ENCODE measurements around the gene TAT. TPM values are rescaled to one million over a fixed set of nuclear protein-coding genes. Genes with fewer than 3 reads are reported as not detected.

Gene TAT
- polyA plus RNA-seq (0.14 TPM in 1 of 3 replicates, not detected in the others), polyA minus RNA-seq (0.13 TPM in 1 of 3 replicates, not detected in the others)
- not detected for polyA plus RNA-seq (2011; ENCODE audit: low read depth)
- polyA plus RNA-seq (2011; cell fraction: cytosol; rRNA removed): not detected in 2 replicates
- 0.25 TPM in 1 of 2 replicates, not detected in the other for polyA plus RNA-seq (2011; cell fraction: nucleus; rRNA removed)
- not detected in 2 replicates for polyA plus RNA-seq (2012; ENCODE audit: low replicate concordance)
- polyA minus RNA-seq (2011; cell fraction: cytosol; rRNA and poly(A)+ RNA removed): not detected
- polyA minus RNA-seq (2011; cell fraction: nucleus; rRNA and poly(A)+ RNA removed): not detected in 2 replicates

DNA sequence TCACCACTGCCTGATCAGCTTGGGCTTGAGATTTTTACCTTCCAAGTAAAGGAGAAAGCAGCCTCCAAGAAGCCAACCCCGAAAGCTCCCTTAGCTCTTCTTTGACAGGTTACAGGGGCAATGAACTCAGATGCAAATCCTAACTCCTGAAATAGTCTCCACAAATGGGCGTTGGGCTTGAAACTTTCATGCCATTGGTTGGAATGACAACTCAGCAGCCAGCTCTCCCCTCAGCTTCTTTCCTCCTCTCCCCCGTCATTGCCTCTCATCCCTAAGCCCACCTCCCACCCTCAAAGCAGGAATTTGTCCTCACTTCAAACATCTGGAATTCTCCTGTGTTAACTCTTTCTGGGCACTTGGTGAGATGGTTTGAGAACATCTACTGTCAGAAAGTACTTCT, at the start of gene TAT:
TAT (minus strand) TSS at position 122 of the 400 bp plus-strand sequence. CDS start 677 bp downstream, outside the sequence.
- no peak within 1 kb of the TSS for H3K9ac ChIP-seq (ENCODE audit: control insufficient read depth, extremely low read depth, insufficient read depth, low read length)
- no peak within 1 kb of the TSS for H3K27ac ChIP-seq (ENCODE audit: control insufficient read depth, insufficient read depth, low read length)
- DNase-seq (ENCODE audit: low read depth, low spot score) (no peak), FAIRE-seq (no peak)
- H3K27me3 ChIP-seq (ENCODE audit: control insufficient read depth, extremely low read depth, insufficient read depth, low read length): no peaks in the 10 kb centered on the region
- dilution Hi-C loops (cut with MboI; ENCODE audit: extremely low pct_ligation_motif_present, low sequenced_read_pairs): no loop called here
- H3K9me3 ChIP-seq (ENCODE audit: control insufficient read depth, low read depth, low read length): no peaks in the 10 kb centered on the region
- H2AFZ ChIP-seq (ENCODE audit: control insufficient read depth, low read length): no peak within 1 kb of the TSS
- no peaks in the 10 kb centered on the region for H3K79me2 ChIP-seq (ENCODE audit: control insufficient read depth, insufficient read depth, low read length)
- H3K36me3 ChIP-seq (ENCODE audit: control insufficient read depth in 2 of 2, extremely low read depth in 1 of 2, insufficient read depth in 2 of 2, low read length in 2 of 2): no peaks in the 10 kb centered on the region
- no peaks in the 10 kb centered on the region for H3K9me1 ChIP-seq (ENCODE audit: control insufficient read depth, extremely low read depth, insufficient read depth, low read length)
- no peak for TF ChIP-seq EZH2 (IDR thresholded peaks at IDR 0.05; ENCODE audit: low read length)
- TF ChIP-seq CTCF (optimal IDR thresholded peaks at IDR 0.05 in 1 of 3, IDR thresholded peaks at IDR 0.05 in 1 of 3, conservative IDR thresholded peaks at IDR 0.05 in 1 of 3; ENCODE audit: extremely low read depth in 1 of 3, insufficient read depth in 2 of 3, low read length in 3 of 3): no peak
- H3K4me3 ChIP-seq (ENCODE audit: control insufficient read depth in 2 of 3, extremely low read depth in 1 of 3, insufficient read depth in 2 of 3, low read depth in 1 of 3, low read length in 3 of 3): no peak within 1 kb of the TSS
- no peaks in the 10 kb centered on the region for H3K4me1 ChIP-seq (ENCODE audit: control insufficient read depth, extremely low read depth, insufficient read depth, low read length)
- H3K4me2 ChIP-seq (ENCODE audit: control insufficient read depth, extremely low read depth, insufficient read depth, low read depth, low read length): no peak within 1 kb of the TSS
- H4K20me1 ChIP-seq (ENCODE audit: control insufficient read depth, extremely low read depth, insufficient read depth, low read length): no peaks in the 10 kb centered on the region

GRCh38 chr16:71626018-71626857, 49.3 kb upstream of the TAT start, which contains the start of gene MARVELD3:
TSS of gene MARVELD3 (plus strand) at chr16:71626184. CDS start at chr16:71626230, 46 bp downstream.
- DNase-seq (ENCODE audit: low read depth, low spot score) (no peak), FAIRE-seq (no peak)
- dilution Hi-C loops (cut with MboI; ENCODE audit: extremely low pct_ligation_motif_present, low sequenced_read_pairs): no loop called here
- TF ChIP-seq CTCF (optimal IDR thresholded peaks at IDR 0.05 in 1 of 3, IDR thresholded peaks at IDR 0.05 in 1 of 3, conservative IDR thresholded peaks at IDR 0.05 in 1 of 3; ENCODE audit: extremely low read depth in 1 of 3, insufficient read depth in 2 of 3, low read length in 3 of 3): peak in 2 of 3 experiments; percentile 16 to 47
- no peak for TF ChIP-seq EZH2 (IDR thresholded peaks at IDR 0.05; ENCODE audit: low read length)
- Histone ChIP-seq H3K4me3 (ENCODE audit: control insufficient read depth in 2 of 3, extremely low read depth in 1 of 3, insufficient read depth in 2 of 3, low read depth in 1 of 3, low read length in 3 of 3) (peak within 1 kb of the TSS; percentile 79 to 94 (median 90)), H3K4me2 (ENCODE audit: control insufficient read depth, extremely low read depth, insufficient read depth, low read depth, low read length) (peak within 1 kb of the TSS; percentile 59), H3K9me1 (ENCODE audit: control insufficient read depth, extremely low read depth, insufficient read depth, low read length) (no peaks in the 10 kb centered on the region), H3K27me3 (ENCODE audit: control insufficient read depth, extremely low read depth, insufficient read depth, low read length) (no peaks in the 10 kb centered on the region), H2AFZ (ENCODE audit: control insufficient read depth, low read length) (peak within 1 kb of the TSS; percentile 86), H3K79me2 (ENCODE audit: control insufficient read depth, insufficient read depth, low read length) (no peaks in the 10 kb centered on the region), H3K9me3 (ENCODE audit: control insufficient read depth, low read depth, low read length) (no peaks in the 10 kb centered on the region), H3K9ac (ENCODE audit: control insufficient read depth, extremely low read depth, insufficient read depth, low read length) (peak within 1 kb of the TSS; percentile 74), H3K4me1 (ENCODE audit: control insufficient read depth, extremely low read depth, insufficient read depth, low read length) (peaks cover 18% of the 10 kb centered on the region), H4K20me1 (ENCODE audit: control insufficient read depth, extremely low read depth, insufficient read depth, low read length) (no peaks in the 10 kb centered on the region), H3K36me3 (ENCODE audit: control insufficient read depth in 2 of 2, extremely low read depth in 1 of 2, insufficient read depth in 2 of 2, low read length in 2 of 2) (no peaks in the 10 kb centered on the region), H3K27ac (ENCODE audit: control insufficient read depth, insufficient read depth, low read length) (peak within 1 kb of the TSS; percentile 60)
